DLD1 (cell line): ENCODE data around the gene MARCO.

Experiments
- in situ Hi-C: cut with HindIII; loops from 2 replicates; pipeline ENCODE4 v1.10.0; 2017; ENCODE audit warnings: low sequenced_read_pairs

MARCO gene

GRCh38 chr2:118942031-118942430, at the start of gene MARCO:
TSS of gene MARCO (plus strand) at chr2:118942194. CDS start at chr2:118942301, 107 bp downstream.
- in situ Hi-C loops = no loop called here

- in situ Hi-C loops = no loop called here
Measured at GRCh38 chr2:118893100-118893499, 48.9 kb upstream of the MARCO start.

- in situ Hi-C loops = no loop called here
Measured at GRCh38 chr2:118902266-118903028, 39.5 kb upstream of the MARCO start.

GRCh38 chr2:118903029-118903351, 39.0 kb upstream of the MARCO start:
- in situ Hi-C loops = no loop called here

- in situ Hi-C loops = no loop called here
Measured at GRCh38 chr2:118903551-118904479, 38.2 kb upstream of the MARCO start.

GRCh38 chr2:118905206-118905605, 36.8 kb upstream of the MARCO start:
- in situ Hi-C loops = no loop called here

GRCh38 chr2:118906186-118906585, 35.8 kb upstream of the MARCO start:
- in situ Hi-C loops = no loop called here

- in situ Hi-C loops = no loop called here
Measured at GRCh38 chr2:118907759-118908158, 34.2 kb upstream of the MARCO start.

GRCh38 chr2:118909191-118909590, 32.8 kb upstream of the MARCO start:
- in situ Hi-C loops = no loop called here

- in situ Hi-C loops = no loop called here
Measured at GRCh38 chr2:118911166-118911856, 30.7 kb upstream of the MARCO start.

- in situ Hi-C loops = no loop called here
Measured at GRCh38 chr2:118911936-118912335, 30.1 kb upstream of the MARCO start.

- in situ Hi-C loops = no loop called here
Measured at GRCh38 chr2:118913131-118913802, 28.7 kb upstream of the MARCO start.

GRCh38 chr2:118913803-118914645, 28.0 kb upstream of the MARCO start:
- in situ Hi-C loops = no loop called here

GRCh38 chr2:118914721-118915453, 27.1 kb upstream of the MARCO start:
- in situ Hi-C loops = no loop called here

- in situ Hi-C loops = no loop called here
Measured at GRCh38 chr2:118918017-118918416, 24.0 kb upstream of the MARCO start.

- in situ Hi-C loops = no loop called here
Measured at GRCh38 chr2:118921646-118922045, 20.3 kb upstream of the MARCO start.

GRCh38 chr2:118922254-118922653, 19.7 kb upstream of the MARCO start:
- in situ Hi-C loops = no loop called here

GRCh38 chr2:118923371-118923770, 18.6 kb upstream of the MARCO start:
- in situ Hi-C loops = no loop called here

- in situ Hi-C loops = no loop called here
Measured at GRCh38 chr2:118925476-118925875, 16.5 kb upstream of the MARCO start.
